ENCODE measurements around the gene PUS3. TPM values are rescaled to one million over a fixed set of nuclear protein-coding genes. Genes with fewer than 3 reads are reported as not detected.

Gene PUS3, protein sequence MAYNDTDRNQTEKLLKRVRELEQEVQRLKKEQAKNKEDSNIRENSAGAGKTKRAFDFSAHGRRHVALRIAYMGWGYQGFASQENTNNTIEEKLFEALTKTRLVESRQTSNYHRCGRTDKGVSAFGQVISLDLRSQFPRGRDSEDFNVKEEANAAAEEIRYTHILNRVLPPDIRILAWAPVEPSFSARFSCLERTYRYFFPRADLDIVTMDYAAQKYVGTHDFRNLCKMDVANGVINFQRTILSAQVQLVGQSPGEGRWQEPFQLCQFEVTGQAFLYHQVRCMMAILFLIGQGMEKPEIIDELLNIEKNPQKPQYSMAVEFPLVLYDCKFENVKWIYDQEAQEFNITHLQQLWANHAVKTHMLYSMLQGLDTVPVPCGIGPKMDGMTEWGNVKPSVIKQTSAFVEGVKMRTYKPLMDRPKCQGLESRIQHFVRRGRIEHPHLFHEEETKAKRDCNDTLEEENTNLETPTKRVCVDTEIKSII
- polyA plus RNA-seq (ENCODE audit: insufficient read length in 4 of 4): 10 to 100 TPM; 15.7 to 21.0 (median 17.7) TPM

DNA sequence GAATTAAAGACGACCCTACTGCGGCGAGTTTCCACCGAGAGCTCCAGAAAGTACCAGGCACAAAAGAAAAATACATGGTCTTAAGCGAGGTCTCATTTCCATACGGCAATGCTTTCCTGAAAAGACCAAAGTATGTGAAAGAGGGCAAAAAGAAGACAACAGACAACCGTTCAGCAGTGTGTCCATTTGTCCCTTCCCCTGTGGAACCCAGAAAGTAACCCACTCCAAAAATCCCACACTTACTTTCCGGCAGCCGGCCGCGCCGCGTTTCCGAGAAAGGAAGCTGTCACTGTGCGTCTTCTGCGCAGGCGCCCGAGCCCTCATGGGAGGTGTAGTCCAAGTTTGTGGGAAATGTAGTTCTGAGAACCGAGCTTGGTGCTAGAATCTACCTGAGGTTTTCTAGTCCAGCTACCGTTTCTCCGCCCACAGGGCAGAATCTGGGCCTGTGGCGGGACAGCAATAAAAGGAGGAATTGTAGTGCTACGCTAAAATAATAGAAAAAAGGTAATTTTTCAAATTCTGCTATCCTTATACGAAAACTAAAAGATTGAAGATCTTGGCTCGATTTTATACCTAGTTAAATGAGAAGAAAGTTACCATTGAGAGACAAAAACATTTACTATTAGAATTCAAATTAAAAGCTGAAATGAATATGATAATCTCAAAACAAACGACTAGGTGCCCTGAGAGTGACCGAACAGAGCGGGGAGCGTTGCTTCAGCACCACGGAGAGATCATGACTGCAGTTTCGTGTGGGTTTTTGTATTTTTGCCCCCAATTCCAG, at the start of gene PUS3:
Gene PUS3, minus strand, starts transcription at position 280 of the 784 bp plus-strand sequence. CDS start 6,922 bp downstream, outside the sequence.
- peak; percentile 77 to 82 (median 80) for DNase-seq (ENCODE audit: low read depth in 4 of 4, low spot score in 3 of 4)

- DNase-seq (ENCODE audit: low read depth in 4 of 4, low spot score in 3 of 4): no peak
Measured at GRCh38 chr11:125952559-125952958, 49.6 kb upstream of the PUS3 start.

- DNase-seq (ENCODE audit: low read depth in 4 of 4, low spot score in 3 of 4): no peak
Measured at GRCh38 chr11:125951731-125952130, 48.7 kb upstream of the PUS3 start.

DNA sequence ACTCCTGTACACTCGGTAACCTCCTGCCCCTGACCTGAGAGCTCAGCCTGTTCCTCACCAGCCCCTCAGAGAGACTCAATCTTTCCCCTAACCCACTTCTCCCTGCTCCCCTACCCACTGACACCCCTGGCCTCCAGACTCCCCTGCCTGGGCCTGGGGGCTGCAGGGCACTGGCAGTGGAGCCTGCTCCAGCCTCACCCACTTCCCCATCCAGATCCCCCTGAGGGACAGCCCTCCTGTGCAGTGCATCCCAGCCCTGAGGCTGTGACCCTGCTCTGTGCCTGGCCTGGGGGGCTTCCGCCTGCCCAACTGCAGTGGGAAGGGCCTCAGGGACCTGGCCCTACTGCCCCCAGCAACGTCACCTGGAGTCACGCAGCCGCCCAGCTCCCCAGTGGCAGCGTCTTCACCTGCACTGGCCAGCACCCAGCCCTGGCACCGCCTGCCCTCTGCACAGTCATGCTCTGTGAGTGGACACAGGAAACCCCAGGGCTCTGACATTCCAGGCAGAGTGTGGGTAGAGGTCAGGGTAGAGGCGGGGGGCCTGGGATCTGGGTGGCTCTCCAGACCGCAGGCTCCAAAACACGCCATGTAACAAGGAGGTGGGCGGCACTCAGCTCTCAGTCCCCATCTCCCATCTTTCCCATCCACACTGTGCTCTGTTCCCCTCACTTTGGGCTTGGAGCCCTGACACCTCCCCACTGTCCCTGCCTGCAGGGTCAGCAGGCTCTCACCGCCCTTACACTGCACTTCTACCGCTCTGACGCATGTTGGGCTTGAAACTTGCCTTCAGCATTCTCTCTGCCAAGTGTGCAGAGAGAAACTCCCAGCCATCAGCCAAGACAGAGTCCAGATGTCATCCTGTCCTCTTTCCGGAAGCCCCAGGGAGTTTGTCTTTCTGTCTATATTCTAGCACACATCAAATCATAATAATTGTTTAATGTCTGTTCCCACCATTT, 48.0 kb upstream of the PUS3 start:
- DNase-seq (ENCODE audit: low read depth in 4 of 4, low spot score in 3 of 4): peak in 2 of 4 donors; percentile 22 to 24

GRCh38 chr11:125950178-125950490, 47.1 kb upstream of the PUS3 start:
- no peak for DNase-seq (ENCODE audit: low read depth in 4 of 4, low spot score in 3 of 4)

- DNase-seq (ENCODE audit: low read depth in 4 of 4, low spot score in 3 of 4): no peak
Measured at GRCh38 chr11:125949271-125950177, 46.5 kb upstream of the PUS3 start.

DNA sequence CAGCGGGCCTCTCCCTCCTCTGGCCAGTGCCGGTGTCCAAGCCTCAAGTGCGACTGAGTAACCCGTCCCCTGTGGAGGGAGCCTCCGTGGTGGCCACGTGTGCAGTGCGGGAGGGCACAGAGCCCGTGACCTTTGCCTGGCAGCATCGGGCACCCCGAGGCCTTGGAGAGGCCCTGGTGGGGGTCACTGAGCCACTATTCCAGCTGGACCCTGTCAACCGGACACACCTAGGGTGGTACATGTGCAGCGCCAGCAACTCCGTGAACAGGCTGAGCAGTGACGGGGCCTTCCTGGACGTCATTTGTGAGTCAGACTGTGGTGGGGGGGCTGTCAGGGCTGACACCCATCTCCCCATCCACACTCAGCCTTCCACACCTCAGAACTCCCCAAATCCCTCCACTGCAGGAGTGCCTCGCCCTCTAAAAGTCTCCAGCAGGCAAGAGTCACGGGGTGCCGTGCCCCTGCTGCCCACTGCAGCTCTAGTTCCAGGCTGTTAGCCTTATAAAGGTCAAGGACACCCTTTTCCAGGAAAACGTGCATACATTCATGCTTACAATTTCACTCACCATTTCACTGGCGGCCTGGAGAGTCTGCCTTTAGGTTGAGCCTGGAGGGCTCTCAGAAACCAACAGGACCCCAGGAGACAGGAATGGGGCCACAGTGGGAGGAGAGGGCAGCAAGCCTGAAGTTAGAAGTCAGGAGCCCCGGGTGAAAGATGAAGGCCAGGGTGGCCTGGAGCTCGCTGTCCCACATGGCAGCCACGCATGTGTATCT, 45.5 kb upstream of the PUS3 start:
- no peak for DNase-seq (ENCODE audit: low read depth in 4 of 4, low spot score in 3 of 4)

GRCh38 chr11:125947419-125948277, 44.6 kb upstream of the PUS3 start:
- DNase-seq (ENCODE audit: low read depth in 4 of 4, low spot score in 3 of 4): no peak

DNA sequence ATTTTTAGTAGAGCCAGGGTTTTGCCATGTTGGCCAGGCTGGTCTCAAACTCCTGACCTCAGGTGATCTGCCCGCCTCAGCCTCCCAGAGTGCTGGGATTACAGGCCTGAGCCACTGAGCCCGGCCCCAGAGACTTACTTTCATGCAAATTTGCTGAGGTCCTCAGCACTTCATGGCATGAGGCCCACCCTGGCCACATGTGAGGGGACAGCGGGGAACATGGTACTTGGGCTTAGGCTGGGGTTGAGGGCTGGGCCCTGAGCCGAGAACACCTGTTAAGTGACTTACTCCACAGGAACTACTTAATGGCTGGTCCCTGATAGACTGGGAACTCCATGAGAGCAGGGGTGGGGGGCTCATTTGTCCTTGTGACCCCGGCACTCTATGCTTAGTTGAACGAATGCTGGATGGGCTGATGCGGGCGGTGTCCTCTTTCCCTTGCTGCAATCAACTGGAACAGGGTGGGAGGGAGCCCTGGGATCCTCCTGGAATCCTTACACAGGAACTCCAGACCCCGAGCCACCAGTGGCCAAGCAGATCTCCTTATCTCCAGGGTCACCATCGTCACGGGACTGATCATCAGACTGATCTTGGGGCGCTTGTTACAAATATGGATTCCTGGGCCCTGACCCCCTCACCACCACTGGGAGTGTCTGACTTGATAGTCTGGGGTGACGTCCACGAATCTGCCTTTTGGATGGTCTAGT, 43.9 kb upstream of the PUS3 start:
- DNase-seq (ENCODE audit: low read depth in 4 of 4, low spot score in 3 of 4): no peak

DNA sequence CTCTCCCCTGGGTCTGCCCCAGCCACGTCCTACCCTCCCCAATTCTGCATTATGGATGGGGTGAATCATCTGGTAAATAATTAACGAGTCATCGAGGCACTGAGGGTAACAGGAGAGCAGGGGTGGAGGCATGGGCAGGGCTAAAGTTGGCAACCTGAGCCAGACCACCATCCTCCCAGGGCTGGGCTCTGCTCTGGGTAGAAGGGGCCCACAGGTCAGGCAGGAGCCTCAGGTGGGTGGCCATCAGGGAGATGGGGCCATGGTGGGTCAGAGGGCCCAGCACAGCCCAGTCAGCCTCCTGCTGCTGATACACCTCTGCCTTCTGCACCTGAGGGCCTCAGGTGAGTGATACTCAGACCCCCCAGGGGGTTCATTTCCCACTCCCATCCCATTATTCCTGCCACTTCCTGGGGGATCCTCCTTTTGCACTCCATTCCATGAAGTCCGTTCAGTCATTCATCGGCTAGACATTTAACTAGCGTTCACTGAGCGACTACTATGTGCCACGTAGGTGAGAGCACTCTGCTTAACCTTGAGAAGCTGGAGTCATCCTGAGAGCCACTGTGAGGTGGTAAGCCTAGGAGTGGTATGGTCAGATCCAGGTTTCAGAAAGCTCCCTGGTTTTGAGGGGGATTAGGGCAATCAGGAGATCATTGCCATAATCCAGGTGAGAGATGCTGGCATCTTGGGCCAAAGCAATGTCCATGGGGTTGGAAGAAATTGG, 43.0 kb upstream of the PUS3 start, which contains the start of gene VSIG10L2:
Gene VSIG10L2, plus strand, starts transcription at position 248 of the 724 bp plus-strand sequence. Its CDS starts 12 bp downstream, at position 260.
- no peak for DNase-seq (ENCODE audit: low read depth in 4 of 4, low spot score in 3 of 4)

GRCh38 chr11:125945011-125945796, 42.2 kb upstream of the PUS3 start:
- DNase-seq (ENCODE audit: low read depth in 4 of 4, low spot score in 3 of 4): no peak

DNA sequence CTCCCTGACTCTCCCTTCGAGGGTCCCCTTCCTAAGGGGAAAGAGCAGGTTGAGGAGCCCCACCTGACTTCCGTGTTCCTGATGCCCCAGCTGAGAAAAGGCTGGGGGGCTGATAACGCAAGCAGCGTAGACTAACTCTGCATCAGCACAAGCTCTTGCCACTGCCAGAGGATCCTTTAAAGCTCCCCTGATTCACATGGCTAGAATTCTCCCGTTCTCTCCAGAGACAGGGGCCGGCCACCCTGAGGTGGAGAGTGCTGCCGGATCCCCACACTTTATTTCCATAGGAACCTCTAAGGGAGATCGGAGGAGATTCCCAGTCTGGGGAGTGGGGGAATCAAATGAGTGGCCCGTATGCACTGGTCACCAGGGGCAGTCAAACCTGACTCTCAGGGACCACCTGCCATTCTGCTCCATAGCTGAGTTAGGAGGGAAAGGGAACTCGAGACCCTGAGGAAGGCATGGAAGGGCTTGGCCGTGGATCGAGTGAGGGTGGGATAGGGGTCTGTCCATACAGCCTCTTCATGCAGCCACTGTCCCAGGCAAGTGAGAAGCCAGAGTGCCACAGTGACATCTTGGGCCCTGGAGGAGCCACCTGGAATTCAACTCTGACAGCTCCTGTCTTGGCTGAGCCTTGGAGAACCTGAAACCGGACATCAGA, 41.5 kb upstream of the PUS3 start:
- no peak for DNase-seq (ENCODE audit: low read depth in 4 of 4, low spot score in 3 of 4)

GRCh38 chr11:125943661-125944349, 40.8 kb upstream of the PUS3 start:
- DNase-seq (ENCODE audit: low read depth in 4 of 4, low spot score in 3 of 4): no peak

DNA sequence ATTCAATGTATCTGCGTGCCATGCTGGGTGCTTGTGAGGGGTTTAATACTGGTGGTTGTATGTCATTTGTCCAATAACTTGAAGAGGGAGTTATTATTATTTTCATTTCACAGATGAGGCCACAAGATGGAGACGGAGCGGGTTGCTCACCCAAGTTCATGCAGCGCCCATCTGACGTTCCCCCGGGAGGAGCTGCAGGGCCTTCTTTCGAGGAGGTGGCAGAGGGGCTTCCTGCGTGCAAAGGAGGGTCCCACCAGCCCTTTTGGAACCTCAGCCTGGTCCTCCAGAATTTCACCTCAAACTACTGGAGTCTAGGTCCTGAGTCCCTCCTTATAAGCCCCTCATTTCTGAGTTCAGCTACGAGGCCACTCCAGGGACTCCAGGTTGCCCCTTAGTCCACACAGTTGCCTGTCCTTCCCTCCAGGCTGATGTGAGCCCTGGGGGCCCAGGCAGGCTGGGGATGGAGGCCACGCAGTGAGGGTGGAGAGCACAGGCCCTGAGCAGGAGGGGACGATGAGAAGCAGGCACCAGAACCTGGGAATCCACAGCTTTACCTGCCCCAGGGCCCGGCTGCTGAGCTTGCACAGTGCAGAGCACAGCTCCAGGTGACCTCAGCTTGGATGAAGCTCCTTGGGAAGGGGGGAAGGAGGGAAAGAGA, 39.9 kb upstream of the PUS3 start:
- DNase-seq (ENCODE audit: low read depth in 4 of 4, low spot score in 3 of 4): no peak

Data from right renal pelvis (tissue), 4 donors.